ENCODE measurements around the gene ELAC2.
A peak's percentile ranks its signal among the peaks of the same experiment; 100 is the strongest.

ELAC2 gene, protein sequence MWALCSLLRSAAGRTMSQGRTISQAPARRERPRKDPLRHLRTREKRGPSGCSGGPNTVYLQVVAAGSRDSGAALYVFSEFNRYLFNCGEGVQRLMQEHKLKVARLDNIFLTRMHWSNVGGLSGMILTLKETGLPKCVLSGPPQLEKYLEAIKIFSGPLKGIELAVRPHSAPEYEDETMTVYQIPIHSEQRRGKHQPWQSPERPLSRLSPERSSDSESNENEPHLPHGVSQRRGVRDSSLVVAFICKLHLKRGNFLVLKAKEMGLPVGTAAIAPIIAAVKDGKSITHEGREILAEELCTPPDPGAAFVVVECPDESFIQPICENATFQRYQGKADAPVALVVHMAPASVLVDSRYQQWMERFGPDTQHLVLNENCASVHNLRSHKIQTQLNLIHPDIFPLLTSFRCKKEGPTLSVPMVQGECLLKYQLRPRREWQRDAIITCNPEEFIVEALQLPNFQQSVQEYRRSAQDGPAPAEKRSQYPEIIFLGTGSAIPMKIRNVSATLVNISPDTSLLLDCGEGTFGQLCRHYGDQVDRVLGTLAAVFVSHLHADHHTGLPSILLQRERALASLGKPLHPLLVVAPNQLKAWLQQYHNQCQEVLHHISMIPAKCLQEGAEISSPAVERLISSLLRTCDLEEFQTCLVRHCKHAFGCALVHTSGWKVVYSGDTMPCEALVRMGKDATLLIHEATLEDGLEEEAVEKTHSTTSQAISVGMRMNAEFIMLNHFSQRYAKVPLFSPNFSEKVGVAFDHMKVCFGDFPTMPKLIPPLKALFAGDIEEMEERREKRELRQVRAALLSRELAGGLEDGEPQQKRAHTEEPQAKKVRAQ

DNA sequence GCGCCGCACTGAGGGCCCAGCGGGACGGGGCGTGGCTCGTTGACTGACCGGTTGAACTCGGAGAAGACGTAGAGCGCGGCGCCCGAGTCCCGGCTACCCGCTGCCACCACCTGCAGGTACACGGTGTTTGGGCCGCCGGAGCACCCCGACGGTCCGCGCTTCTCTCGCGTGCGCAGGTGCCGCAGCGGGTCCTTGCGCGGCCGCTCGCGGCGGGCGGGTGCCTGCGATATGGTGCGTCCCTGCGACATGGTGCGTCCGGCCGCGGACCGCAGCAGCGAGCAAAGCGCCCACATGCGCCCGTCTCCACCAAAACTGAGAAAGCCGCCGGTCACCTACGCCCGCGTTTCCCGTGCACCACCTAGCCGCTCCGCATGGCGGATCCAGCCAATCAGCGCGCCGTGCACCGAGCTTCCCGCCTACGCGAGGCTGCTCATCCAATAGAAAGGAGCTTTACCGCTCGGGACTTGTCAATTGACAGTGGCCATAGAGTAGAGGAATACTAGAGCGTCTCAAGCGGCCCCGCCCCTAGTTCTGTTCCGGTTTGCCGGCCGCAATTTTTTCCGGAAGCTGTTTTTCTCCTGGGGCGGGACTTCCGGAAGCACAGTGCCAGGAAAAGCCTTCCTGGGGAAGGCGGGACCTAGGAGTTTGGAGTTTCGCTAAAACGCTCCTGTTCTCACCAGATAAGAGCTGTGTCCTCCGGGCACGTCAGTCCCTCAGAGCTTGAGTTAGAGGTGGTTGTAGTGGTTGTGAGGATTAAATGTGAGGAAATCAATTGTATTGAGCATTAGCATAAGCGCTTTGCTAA is at the start of gene ELAC2:
Gene ELAC2 (minus strand): TSS at position 373 of the 805 bp plus-strand sequence. CDS start 80 bp downstream, at position 293.
- peak; percentile 99 to 100 for DNase-seq

GRCh38 chr17:13065032-13065431 is 47.2 kb upstream of the ELAC2 start:
- no peak for DNase-seq

- no peak for DNase-seq
These were observed 37.3 kb upstream of the ELAC2 start for GRCh38 chr17:13055131-13055530.

- no peak for DNase-seq
These were observed 36.8 kb upstream of the ELAC2 start for GRCh38 chr17:13054666-13055065.

DNA sequence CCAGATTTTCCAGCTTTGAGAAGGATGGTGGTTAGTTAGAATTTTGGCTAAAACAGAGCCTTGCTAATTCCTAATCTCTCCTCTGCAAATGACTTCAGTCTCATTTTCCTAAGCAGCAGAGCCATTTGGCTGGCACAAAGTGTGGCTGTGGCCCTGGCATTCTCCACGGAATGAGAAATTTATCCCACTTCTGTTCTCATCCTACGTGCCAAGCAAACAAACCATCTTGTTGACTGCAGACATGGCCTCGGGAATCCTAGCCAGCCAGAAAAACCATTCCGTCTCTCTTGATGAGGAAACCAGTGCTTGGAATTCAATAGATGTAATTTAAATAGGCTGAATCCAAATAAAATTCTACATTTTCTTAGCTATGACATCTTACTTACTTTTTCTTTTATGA is 34.1 kb upstream of the ELAC2 start:
- DNase-seq, result no peak

DNA sequence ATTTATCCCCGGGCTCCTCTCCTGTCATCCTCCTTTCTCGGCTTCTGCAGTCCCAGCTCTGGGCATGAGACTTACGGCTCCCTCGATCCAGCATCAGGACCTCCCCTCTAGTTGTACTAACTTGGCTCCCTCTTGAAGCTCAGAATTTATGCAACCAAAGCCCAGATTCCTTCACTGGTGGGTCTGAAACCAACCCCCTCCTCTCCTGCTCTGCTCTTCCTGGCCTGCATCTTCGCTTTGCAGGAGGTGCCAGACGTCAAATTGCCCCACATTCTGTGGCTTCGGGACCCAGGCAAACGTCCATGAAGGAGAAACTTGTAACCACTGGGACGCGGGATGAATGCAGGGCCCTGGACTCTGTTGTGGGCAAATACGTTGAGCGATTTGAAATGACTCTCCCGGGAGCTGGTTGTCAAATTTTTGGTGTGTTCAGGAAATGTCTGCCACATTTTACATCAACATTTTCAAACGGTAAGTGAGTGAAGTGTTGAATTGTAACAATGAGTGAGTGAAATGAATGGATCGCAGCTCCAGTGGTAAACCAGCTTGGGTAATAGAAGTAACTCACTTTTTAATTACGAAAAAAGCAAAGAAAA is 29.3 kb upstream of the ELAC2 start:
- no peak for DNase-seq

DNA sequence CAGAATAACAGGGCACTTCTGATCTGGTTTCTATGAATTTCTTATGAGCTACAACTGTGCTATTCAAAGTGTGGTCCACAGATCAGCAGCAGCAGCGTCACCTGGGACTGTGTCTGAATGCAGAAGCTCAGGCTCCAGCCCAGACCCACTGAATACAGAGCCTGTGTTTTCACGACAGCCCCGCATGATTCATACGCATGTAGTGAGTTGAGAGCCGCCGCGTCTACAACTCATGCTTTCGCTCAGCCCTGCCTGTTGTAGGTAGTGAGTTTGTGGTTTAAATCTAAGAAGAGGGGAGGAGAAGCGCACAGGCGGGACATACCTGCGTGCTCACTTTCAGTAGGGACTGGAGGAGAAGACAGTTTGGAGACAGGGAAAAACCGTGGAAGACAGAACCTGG is 28.5 kb upstream of the ELAC2 start:
- DNase-seq, result no peak

GRCh38 chr17:13044572-13045065 is 26.8 kb upstream of the ELAC2 start:
- no peak for DNase-seq

DNA sequence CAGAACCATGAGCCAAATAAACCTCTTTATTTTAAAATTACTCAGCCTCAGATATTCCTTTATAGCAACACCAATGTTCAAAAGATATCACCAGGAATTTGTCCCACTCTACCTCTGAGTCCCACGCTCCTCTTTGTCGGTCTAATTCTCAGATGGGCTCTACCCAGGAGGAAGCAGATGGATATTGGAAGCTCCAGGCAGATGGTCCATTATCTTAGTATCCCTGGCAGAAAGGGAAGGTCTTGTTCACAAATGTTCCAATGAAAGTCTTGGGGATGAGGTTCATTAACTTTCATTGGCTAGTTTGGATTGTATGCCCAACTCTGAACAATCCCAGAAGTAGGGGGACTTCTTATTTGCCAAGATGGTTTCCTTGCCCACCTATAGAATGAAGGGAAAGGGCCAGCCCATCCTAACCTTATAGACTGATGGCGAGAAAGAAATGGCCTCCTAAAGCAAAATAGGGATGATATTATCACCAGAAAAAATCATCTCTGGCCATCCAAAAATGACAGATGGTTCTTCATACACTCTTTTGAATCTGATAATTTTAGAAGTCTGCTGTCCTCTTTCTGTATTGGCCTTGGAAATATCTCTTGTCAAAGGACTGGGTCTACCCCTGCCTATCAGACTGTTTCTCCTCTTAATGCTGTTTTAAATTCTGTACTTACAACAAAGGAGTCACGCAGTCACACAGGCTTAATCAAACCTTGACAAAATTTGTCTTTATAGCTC is 21.3 kb upstream of the ELAC2 start:
- DNase-seq, result no peak

DNA sequence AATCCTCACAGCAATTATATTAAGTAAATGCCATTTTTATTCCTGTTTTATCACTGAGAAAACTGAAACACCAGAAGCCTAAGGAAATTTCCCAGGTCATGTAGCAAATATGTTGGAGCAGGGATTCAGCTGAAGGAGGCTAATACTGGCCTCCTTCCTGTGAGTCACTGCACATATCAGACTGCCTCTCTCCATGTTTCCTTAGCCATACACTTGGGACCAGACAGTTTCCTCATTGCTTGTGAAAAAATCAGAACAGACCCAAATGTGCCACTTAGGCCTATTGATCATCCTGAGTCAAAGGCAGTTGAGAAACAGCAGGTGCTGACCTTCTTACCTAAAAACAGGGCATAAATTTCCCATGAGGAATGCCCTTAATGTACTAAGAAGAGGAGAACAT is 18.9 kb upstream of the ELAC2 start:
- DNase-seq, result no peak

GRCh38 chr17:13035420-13035819 is 17.6 kb upstream of the ELAC2 start:
- no peak for DNase-seq

- DNase-seq, result peak; percentile 43 to 53
These were observed 14.0 kb upstream of the ELAC2 start for GRCh38 chr17:13031718-13032350.

DNA sequence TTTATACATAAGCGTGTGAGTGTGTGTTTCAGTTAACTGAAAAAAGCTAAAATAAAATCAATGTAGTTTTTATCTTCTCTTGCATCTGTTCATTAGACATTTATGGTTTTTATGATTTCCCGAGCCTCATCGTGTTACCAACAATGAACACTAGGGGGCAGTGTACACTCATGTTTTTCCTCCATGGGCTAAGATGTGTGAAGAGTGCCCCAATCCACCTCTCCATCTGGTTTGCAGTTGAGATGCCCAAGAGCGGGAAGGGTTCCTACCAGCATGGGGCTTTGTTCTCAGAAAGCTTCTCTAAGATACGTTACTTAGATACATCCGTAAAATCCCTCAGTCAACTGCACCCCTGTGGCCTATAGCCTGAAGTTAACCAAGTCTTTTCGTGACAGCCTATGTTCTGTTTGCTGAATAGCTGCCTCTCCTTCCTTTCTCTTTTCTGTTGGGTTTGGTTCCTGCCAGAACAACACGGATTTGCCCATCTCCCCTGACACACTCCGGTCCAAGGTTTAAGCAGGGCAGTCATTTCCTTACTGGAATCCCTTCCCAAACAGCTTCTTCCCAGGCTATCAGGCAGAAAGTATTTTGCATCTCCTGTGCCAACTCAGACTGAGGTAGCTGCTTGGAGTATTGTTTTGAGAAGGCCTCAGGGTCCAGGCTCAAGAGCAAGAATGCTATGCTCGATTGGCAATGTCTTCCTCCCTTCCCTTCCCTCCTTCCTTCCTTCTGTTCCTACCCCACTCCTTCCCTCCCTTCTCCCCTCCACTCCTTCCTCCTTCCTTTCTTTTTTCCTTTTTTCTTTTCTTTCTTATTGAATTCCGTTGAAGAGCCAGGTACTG is 12.9 kb upstream of the ELAC2 start:
- DNase-seq, result peak; percentile 64 to 67

- DNase-seq, result no peak
These were observed 12.2 kb upstream of the ELAC2 start for GRCh38 chr17:13030056-13030455.

DNA sequence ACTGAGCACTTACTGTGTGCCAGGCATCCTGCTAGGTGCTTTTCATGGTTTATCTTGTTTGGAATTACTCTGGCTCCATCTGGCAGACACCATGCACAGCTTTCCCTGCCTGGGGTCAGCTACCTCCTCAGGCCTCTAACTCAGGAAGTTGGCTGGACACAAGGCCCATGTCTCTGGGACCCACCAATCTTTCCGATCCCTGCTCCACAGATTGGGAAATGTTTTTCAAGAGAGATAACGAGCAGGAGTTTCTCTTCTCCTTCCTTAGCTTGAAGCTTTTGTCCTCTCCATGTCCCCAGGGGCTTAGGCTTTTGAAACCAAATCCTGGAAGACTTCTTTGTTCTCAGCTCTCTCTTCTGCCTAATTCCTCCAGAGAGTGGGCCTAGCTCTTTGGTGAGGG is 11.5 kb upstream of the ELAC2 start:
- no peak for DNase-seq

DNA sequence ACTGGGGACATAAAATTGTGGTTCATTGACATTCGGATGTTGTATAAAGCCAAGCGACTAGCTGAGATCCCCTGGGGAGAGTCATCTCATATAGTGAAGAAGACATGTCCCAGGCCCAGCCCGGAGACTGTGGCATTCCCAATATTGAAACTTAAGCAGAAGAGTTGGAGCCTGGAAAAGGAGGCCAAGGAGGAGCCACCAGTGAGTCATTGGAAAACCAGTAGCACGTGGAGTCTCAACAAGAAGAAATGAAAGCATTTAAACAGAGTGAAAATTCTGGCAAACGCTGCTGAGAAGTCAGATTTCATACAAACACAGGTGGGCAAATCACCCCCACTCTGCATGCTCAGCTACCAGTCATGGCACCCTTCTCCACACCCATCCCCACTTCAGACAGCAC is 9.4 kb upstream of the ELAC2 start:
- DNase-seq, result no peak

DNA sequence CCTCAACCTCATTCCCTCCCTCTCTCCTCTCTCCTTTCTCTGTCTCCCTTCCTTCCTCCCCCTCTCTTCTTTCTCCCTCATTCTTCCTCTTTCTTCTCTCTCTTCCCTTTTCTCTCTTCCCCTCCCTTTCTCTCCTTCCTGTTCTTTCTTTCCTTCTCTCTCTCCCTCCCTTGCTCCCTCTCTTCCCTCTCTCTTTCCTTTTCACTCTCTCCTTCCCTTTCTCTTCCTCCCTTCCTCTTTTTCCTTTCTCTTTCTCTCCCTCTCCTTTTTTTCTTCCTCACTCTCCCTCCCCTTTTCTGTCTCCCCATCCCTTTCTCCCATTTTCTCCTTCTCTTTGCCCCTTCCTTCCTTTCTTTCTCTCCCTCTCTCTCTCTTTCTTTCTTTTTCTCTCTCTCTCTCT is 7.9 kb upstream of the ELAC2 start:
- no peak for DNase-seq

- no peak for DNase-seq
These were observed 7.4 kb upstream of the ELAC2 start for GRCh38 chr17:13025258-13025627.

GRCh38 chr17:13024526-13025257 is 6.9 kb upstream of the ELAC2 start:
- peak; percentile 67 to 69 for DNase-seq

- peak; percentile 40 to 53 for DNase-seq
These were observed 6.2 kb upstream of the ELAC2 start for GRCh38 chr17:13024016-13024415.
